HG02840 (cell line): Measurements from ENCODE around the gene IDUA.

Experiments
- ATAC-seq: cut with Tn5 transposase; IDR thresholded peaks from one replicate; pipeline ENCODE4 v1.9.1; 2021; ENCODE audit warnings: mild to moderate bottlenecking, moderate library complexity, moderate number of reproducible peaks; ENCODE audit not compliant: unreplicated experiment, low FRiP score

IDUA gene

GRCh38 chr4:985123-985830 is 1.6 kb upstream of the IDUA start:
- ATAC-seq = no peak

- ATAC-seq = no peak
These were observed 391 bp upstream of the IDUA start for GRCh38 chr4:986428-986878.

DNA sequence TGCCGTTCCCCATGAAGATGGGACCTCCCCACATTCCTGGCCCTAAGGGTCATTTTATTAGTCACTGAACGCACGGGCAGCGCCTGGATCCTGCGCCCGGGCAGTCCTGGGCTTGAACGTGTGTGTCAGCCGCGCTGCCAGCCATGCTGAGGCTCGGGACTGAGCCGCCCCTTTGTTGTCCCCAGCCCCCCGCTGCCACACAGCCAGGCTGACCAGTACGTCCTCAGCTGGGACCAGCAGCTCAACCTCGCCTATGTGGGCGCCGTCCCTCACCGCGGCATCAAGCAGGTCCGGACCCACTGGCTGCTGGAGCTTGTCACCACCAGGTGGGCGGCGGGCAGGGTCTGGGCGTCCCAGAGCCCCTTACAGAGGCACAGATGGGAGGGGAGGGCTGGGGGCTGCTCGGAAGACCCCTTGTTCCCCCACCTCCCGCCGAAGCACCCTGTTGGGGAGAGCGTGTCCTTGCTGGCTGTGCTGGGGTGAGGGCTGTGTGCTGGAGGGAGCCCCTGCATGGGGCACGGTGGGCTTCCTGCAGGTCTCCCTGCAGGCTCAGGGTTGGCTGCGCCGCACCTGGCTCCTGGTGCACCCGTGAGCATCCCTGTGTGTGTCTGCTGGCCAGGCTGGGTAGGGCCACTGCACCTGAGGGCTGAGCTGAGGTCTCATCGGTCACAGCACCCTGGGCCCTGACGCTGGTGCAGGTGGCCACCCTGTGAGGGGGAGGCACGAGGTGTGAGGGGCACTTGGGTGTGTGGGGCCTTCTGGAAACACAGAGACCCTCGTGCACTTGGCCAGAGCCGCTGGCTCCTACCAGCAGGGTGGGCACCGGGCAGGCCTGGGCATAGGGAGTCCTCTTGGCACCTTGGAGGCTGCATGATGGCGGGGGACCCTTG is 1.0 kb downstream of the IDUA start:
- ATAC-seq = no peak

GRCh38 chr4:988726-989721 is 2.2 kb downstream of the IDUA start:
- no peak for ATAC-seq

- no peak for ATAC-seq
These were observed 3.1 kb downstream of the IDUA start for GRCh38 chr4:989722-990471.

GRCh38 chr4:990746-991367 is 4.0 kb downstream of the IDUA start:
- ATAC-seq = no peak

- no peak for ATAC-seq
These were observed 4.8 kb downstream of the IDUA start for GRCh38 chr4:991451-992296.

DNA sequence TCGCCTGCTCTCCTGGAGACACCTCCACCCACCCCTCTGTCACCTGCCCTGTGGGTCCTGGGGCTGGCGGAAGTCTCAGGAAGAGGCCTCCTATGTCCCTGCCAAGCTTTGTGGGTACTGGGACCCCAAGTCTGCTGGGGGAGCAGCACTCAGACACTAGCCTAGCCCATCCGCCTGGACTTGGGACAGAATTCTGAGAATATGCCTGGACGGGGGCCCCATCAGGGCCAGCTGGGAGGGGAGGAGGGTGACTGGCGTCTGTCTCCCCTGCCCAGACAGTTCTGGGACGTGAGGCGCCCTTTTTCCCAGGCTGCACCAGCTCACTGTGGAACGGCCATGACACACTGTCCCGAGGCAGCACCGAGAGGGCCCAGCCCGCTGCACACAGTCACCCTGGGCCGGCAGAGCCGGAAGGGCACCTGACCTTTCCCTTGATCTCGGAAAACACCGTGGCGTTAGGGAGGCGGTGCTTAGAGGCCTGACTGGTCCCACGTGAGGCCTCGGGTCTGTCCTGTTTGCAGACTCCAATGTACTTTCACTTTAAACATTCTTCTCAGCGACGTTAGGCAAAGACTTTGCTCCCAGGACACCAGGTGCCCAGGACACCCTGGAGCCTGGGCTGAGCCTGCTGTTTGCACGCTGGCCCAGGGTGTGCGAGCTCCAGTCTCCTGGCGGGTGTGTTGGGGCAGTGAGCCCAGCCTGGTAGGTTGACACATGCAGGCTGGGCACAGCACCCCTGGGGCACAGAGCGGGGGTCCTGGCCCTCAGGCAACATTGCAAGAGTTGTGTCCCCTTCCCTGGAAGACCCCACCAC is 5.7 kb downstream of the IDUA start:
- no peak for ATAC-seq

- ATAC-seq = no peak
These were observed 6.5 kb downstream of the IDUA start, which contains the start of gene SLC26A1 for GRCh38 chr4:993111-994029. Gene SLC26A1, minus strand, starts transcription at chr4:993404. Its CDS starts 1,701 bp downstream, at chr4:991703.

DNA sequence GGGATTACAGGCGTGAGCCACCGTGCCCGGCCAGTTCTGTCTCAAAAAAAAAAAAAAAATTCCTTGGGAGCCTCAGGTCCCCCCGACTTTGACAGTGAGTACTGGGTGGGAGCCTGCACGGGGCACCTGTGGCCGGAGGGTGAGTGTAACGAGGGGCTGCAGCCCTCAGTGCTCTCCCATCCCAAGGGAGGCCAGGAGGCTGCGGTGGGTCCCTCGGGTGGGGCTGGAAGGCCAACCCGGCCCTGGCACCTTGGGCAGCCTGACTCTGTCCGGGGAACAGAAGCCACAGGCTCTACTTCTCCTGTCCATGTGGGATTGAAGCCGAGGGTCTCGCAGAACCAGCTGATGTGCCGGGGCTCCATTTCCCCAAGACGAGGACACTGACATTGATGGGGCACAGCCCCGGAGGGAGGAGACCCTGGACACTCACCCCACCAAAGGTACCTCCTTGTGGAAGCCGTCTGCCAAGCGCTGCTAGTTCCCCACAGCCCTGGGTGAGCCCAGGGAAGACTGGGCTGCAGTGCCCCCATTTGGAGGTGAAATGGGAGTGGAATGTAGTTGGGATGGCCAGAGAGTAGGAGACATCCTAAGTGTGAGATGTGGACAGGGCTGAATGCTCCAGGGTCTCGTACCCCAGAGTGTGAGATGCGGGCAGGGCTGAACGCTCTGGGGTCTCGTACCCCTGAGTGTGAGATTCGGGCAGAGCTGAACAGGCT is 8.6 kb downstream of the IDUA start:
- no peak for ATAC-seq

DNA sequence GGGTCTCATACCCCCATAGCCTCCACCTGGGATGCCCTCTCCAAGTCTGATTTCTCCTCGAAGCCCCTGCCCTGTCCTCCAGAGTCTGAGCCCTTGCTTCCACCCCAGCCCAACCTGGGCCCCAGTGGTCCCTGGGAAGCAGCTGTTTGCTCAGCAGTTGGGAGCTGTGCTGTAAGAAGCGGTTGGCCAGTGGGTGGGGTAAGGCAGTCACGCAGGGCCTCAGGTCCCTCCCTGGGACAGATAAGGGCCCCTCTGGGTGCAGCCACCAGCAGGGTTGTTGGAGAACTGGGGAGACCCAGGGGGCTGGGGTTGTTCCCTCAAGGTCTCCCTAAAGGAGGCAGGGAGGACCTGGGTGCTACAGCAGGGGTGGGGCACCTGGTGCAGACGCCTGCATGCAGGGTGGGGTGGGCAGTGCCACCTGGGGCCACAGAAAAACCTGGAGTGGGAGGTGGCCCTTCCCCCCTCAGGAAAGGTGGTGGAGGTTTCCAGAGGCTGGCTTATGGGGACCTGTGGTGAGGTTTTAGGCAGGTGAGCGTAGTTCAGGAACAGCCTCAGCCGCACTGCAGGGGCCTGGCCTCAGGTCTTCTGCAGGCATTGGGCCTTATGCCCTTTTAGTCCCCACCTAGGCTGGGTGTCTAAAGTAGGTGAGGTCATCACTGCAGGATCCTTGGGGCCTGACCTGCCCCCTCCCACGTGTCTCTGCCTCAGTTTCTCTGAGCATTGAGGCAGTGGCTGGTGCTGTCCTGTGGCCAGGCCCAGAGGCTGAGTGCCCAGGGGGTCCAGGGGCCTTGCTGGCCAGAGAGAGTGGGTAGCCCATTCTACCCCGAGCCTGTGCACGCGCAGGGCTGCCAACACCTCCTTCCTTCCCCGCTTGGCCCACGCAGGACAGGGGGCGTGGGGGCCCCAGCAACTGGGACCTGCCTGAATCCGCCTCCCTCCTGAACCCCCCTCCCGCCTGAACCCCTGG is 9.5 kb downstream of the IDUA start:
- ATAC-seq = no peak

GRCh38 chr4:996997-997374 is 10.1 kb downstream of the IDUA start:
- ATAC-seq = no peak

DNA sequence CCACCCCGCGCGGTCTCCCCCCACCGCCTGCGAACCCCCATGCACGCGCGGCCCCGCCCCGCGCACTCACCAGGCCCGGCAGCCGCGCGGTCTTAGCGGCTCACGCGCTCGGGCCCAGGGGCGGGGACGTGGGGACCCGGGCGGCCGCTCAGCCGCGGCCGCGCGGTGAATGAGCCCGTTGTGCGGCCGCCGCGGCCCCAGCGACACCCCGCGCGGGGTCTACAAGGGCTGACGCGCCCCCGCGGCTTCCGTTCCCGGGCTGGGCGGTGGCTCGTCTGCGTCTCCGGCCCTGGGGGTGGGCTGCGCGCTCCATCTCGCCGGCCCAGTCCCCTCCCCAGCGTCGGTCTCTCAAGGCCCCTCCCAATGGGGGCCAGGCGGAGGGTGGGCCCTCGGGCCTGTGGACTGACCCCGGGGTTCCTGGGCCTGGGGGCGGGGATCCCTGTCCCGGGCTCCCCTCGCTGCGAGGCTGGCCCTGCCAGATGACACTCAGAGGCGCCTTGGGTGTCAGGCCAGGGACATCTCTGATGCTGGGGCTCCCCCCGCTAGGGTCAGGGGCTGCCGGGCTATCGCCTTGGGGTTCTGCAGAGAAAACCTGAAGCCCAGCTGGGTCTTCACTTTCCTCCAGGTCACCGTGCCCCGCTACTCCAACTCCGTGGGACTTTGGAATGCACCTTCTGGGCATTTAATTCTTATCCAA is 10.7 kb downstream of the IDUA start:
- ATAC-seq = no peak

- no peak for ATAC-seq
These were observed 11.3 kb downstream of the IDUA start for GRCh38 chr4:998096-998691.
